Astrocyte of the spinal cord (primary cell): ENCODE data around the gene PLD4.

Experiments
- DNase-seq: peaks from one replicate; pipeline ENCODE4 v3.0.0; 2011; ENCODE audit warnings: low read depth, low spot score
- H3K4me3 ChIP-seq: 2 replicates; pipeline ENCODE4 v1.5.1; 2011; ENCODE audit warnings: low read depth, mild to moderate bottlenecking, low read length, moderate library complexity
- in situ Hi-C: cut with HindIII; loops from 2 replicates; pipeline ENCODE4 v1.10.0; 2017; ENCODE audit warnings: low sequenced_read_pairs
- TF ChIP-seq, protein P1 (sequence below): IDR thresholded peaks from 2 replicates; pipeline ENCODE4 v1.5.1; 2012; ENCODE audit warnings: low read depth, mild to moderate bottlenecking, low read length, inconsistent platforms

Gene PLD4

GRCh38 chr14:104924421-104925213 lies at the start of gene PLD4:
Gene PLD4 (plus strand): TSS chr14:104924879. CDS start chr14:104927141, 2,262 bp downstream.
- TF ChIP-seq, protein P1, sequence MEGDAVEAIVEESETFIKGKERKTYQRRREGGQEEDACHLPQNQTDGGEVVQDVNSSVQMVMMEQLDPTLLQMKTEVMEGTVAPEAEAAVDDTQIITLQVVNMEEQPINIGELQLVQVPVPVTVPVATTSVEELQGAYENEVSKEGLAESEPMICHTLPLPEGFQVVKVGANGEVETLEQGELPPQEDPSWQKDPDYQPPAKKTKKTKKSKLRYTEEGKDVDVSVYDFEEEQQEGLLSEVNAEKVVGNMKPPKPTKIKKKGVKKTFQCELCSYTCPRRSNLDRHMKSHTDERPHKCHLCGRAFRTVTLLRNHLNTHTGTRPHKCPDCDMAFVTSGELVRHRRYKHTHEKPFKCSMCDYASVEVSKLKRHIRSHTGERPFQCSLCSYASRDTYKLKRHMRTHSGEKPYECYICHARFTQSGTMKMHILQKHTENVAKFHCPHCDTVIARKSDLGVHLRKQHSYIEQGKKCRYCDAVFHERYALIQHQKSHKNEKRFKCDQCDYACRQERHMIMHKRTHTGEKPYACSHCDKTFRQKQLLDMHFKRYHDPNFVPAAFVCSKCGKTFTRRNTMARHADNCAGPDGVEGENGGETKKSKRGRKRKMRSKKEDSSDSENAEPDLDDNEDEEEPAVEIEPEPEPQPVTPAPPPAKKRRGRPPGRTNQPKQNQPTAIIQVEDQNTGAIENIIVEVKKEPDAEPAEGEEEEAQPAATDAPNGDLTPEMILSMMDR: no peak
- no peak for DNase-seq
- in situ Hi-C loops: no loop called here
- H3K4me3 ChIP-seq: no peak within 1 kb of the TSS

GRCh38 chr14:104875412-104875751 lies 49.3 kb upstream of the PLD4 start:
- TF ChIP-seq, protein P1: no peak
- in situ Hi-C loops: no loop called here
- DNase-seq: no peak
- no peak overlapping the region for H3K4me3 ChIP-seq

DNA sequence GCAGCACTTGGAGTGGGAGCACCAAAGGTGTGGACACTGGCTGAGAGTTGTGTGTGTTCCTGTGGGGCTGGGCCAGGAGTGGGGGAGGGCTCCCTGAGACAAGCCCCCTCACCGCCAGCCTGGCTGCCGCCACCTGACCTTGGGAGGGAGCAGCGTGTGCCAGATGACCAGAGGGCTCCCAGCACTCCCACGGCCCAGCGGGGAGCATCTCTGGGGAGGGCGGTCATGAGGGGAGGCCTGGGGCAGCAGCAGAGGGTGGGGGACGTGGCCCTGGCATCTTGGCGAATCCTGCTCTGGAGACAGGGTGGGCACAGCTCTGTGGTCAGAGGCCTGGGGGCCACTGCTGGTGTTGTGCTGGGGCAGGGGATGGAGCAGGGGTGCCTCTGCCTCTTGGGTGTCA lies 48.9 kb upstream of the PLD4 start:
- DNase-seq: no peak
- TF ChIP-seq, protein P1: no peak
- no peak overlapping the region for H3K4me3 ChIP-seq
- in situ Hi-C loops: no loop called here

DNA sequence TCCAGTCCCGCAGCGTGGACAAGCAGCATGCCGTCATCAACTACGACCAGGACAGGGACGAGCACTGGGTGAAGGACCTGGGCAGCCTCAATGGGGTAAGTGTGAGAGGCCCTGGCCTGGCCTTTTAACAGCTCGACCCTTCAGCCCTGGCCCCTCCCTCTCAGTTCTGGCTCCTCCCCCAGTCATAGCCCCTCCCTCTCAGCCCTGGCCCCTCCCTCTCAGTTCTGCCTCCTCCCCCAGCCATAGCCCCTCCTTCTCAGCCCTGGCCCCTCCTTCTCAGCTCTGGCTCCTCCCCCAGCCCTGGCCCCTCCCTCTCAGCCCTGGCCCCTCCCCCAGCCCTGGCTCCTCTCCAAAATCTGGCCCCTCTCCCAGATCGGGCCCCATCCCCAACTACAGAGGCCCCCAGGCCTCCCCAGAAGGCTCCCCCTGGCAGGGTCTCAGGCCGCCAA lies 48.4 kb upstream of the PLD4 start:
- in situ Hi-C loops: no loop called here
- no peak for DNase-seq
- H3K4me3 ChIP-seq: no peak overlapping the region
- TF ChIP-seq, protein P1: no peak

DNA sequence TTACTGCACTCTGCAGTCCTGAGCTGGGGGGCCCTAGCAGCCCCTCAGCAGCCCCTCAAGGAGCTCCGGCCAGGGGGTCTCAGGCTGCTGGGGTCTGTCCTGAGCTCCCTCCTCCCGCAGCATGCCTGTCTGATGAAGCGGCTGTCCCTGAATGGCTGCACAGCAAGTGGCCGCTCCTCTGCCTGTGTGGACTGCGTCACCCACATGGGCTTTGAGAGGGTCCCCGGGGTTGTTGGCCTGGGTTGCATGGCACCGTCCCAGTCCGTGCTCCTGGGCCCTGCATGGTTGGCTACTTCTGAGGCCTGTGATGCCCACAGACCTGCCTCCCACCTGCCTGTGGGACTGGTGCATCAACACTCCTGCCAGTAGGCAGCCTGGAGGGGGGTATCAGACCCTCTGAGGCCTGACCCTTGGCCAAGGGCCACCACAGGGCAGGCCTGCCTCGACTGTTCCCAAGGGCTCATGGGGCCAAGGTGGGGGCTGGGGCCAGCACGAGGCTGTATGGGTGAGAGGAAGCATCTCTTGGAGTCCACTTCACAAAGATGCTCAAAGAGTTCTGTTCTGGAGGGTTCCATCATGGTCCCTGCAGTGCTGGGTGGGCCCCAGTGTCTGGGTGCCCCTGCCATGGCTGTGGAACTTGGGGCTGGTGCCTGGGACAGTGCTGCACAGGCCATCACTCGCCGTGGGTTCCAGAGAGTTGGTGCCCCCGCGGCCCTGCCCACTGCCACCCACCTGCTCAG lies 47.4 kb upstream of the PLD4 start:
- in situ Hi-C loops: no loop called here
- H3K4me3 ChIP-seq: no peak overlapping the region
- DNase-seq: no peak
- TF ChIP-seq, protein P1: no peak

DNA sequence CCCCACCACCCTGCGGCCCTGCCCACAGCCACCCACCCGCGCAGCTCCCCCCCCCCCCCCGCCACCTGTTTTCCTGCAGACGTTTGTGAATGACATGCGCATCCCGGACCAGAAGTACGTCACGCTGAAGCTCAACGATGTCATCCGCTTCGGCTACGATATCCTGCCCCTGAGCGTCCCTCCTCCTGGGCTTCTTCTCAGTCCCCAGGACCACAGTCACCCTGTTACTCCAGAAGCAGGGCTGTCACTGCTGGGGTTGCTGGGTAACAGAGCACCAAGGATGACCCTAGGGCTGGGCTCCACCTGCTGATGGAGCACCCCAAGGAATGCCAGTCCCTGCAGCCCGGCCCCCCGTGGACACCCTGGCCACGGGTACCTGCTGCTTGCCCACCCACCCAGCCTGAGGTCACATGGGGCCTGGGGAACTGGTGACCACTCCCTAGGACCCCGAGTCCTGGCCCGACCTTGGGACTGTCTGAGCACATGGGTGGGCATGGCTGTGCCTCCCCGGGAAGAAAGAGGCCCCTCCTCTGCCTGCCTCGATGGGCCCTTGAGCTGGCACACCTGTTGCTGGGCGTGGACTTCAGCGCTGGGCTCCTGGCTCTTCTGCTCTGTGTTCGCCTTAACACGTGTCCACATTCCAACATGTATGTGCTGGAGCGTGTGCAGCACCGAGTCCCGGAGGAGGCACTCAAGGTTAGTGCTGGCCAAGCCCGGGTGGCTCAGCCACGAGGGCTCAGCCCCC lies 46.7 kb upstream of the PLD4 start:
- TF ChIP-seq, protein P1: no peak
- in situ Hi-C loops: no loop called here
- no peak overlapping the region for H3K4me3 ChIP-seq
- no peak for DNase-seq
